ENCODE data around the gene DDX28. TPM values are rescaled to one million over a fixed set of nuclear protein-coding genes. Genes with fewer than 3 reads are reported as not detected.

Gene DDX28
- total and polyA plus RNA-seq, 10 of the 15 experiments (the other 5 are each of a cell fraction or from before 2014, with no cell fraction given) = 3.6 to 40.4 (median 20.0) TPM

GRCh38 chr16:67982011-67982696 lies 40.9 kb downstream of the DDX28 start:
- Histone ChIP-seq H3K4me1 (ENCODE audit: control insufficient read depth, insufficient read depth, low read length) (peaks cover 24% of the 10 kb centered on the region), H3K36me3 (ENCODE audit: control insufficient read depth in 2 of 2, insufficient read depth in 2 of 2, low read length in 1 of 2) (no peaks in the 10 kb centered on the region), H3K79me2 (ENCODE audit: control insufficient read depth, insufficient read depth, low read length) (no peaks in the 10 kb centered on the region), H3K4me3 (no peak overlapping the region), H4K20me1 (ENCODE audit: control insufficient read depth, insufficient read depth) (no peaks in the 10 kb centered on the region), H3K9me3 (replicated peaks; ENCODE audit: control insufficient read depth, insufficient read depth, low read length) (no peaks in the 10 kb centered on the region), H3K9ac (ENCODE audit: control insufficient read depth, insufficient read depth, low read length) (no peak overlapping the region), H3K27ac (ENCODE audit: control insufficient read depth, insufficient read depth) (no peak overlapping the region), H3K27me3 (replicated peaks in 1 of 2; ENCODE audit: control insufficient read depth in 2 of 2, insufficient read depth in 2 of 2, low read length in 1 of 2) (no peaks in the 10 kb centered on the region), H2AFZ (ENCODE audit: control insufficient read depth, low read depth, low read length) (no peak overlapping the region), H3K4me2 (ENCODE audit: control insufficient read depth, insufficient read depth) (no peak overlapping the region)
- no TSS peak for BruUV-seq (replicated peaks)
- ChIA-PET RAD21 (ENCODE audit: unreplicated experiment) (no interaction called here), SMC1A (ENCODE audit: uncharacterized antibody, unreplicated experiment) (interaction anchor here (1.4 kb wide), 1 partner anchor 17 kb away, joined by 3 read pairs; no protein-coding TSS in a partner anchor), CTCF (interaction anchor here (1.1 kb wide), 1 partner anchor 46 kb away, joined by 4 read pairs; no protein-coding TSS in a partner anchor), POLR2A (interaction anchor here (0.8 to 0.9 kb wide), 2 partner anchors 11 to 13 kb away, joined by 3 read pairs; no protein-coding TSS in a partner anchor)
- TF ChIP-seq BMI1 (IDR thresholded peaks at IDR 0.05; ENCODE audit: borderline replicate concordance) (no peak), PKNOX1 (IDR thresholded peaks at IDR 0.05) (no peak), ESRRA (IDR thresholded peaks at IDR 0.05; ENCODE audit: low read length) (no peak), ZNF274 (IDR thresholded peaks at IDR 0.05; ENCODE audit: insufficient read depth, insufficient read length) (no peak), EZH2 (IDR thresholded peaks at IDR 0.05; ENCODE audit: borderline replicate concordance, control insufficient read depth, low read depth, low read length) (no peak)
- TF ChIP-seq, protein P1, sequence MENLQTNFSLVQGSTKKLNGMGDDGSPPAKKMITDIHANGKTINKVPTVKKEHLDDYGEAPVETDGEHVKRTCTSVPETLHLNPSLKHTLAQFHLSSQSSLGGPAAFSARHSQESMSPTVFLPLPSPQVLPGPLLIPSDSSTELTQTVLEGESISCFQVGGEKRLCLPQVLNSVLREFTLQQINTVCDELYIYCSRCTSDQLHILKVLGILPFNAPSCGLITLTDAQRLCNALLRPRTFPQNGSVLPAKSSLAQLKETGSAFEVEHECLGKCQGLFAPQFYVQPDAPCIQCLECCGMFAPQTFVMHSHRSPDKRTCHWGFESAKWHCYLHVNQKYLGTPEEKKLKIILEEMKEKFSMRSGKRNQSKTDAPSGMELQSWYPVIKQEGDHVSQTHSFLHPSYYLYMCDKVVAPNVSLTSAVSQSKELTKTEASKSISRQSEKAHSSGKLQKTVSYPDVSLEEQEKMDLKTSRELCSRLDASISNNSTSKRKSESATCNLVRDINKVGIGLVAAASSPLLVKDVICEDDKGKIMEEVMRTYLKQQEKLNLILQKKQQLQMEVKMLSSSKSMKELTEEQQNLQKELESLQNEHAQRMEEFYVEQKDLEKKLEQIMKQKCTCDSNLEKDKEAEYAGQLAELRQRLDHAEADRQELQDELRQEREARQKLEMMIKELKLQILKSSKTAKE (IDR thresholded peaks at IDR 0.05; ENCODE audit: low read depth, poor library complexity, severe bottlenecking) = no peak
- DNase-seq (ENCODE audit: low read depth, low spot score) = no peak
- no peak for ATAC-seq
- 94% methylated on average over 38 of the region's 49 CpGs for WGBS (ENCODE audit: insufficient coverage, insufficient replicate concordance, low lambda C conversion rate, missing lambda C conversion rate)
- FAIRE-seq = no peak
- in situ Hi-C loops (cut with MboI) = no loop called here
- intact Hi-C loops (cut with micrococcal nuclease; ENCODE audit: unreplicated experiment) = no loop called here

Measured in GM12878 (cell line).